Activated T-helper 1 cell treated with Interleukin-2 at 50 U/mL for 16 hours (primary cell): ENCODE results near the gene IGFL2.

Source experiments
- DNase-seq: peaks from one replicate; pipeline ENCODE4 v3.0.0-alpha.2; 2020; ENCODE audit warnings: low read depth

Gene IGFL2

GRCh38 chr19:46209051-46209450, 61.0 kb downstream of the IGFL2 start:
- no peak for DNase-seq

DNA sequence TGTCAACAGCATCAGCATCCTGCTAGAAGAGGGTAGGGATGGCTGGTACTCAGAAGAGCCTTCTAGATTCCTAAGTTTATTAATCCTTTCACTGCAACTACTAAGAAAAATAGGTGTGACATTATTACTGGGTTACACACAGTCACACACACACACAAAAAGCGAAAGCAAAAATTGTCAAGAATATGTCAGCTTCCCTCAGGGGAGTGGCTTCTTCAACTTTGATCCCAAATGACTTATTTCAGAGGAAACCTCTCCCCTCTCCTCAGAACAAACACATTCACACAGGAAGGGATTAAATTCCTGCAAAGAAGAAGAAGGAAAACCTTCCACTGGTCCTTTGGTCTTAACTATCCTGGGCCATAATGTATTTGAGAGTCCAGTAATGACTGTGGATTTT, 61.4 kb downstream of the IGFL2 start:
- no peak for DNase-seq

DNA sequence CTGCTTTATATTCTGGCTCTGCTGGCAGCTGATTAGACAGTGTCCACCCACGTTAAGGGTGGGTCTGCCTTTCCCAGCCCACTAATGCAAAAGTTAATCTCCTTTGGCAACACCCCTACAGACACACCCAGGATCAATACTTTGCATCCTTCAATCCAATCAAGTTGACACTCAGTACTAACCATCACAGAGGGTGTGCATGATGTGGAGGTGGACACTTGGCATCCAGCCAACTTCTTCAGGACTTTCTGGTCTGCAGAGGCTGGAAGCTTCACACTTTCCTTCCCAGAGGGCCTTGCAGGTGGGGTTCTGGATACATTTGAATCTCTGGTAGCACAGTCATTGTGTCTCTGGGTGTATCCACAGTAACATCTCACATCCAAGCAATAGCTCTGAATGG, 62.6 kb downstream of the IGFL2 start:
- DNase-seq = no peak
